ENCODE results near the gene TBX19. TPM values are rescaled to one million over a fixed set of nuclear protein-coding genes. Genes with fewer than 3 reads are reported as not detected.

The TBX19 gene
- total and polyA plus RNA-seq, 8 donors: 0.61 to 2.9 (median 1.2) TPM; not detected in 2

GRCh38 chr1:168273575-168273974 lies 7.1 kb upstream of the TBX19 start:
- DNase-seq: no peak
- TF ChIP-seq CTCF (IDR thresholded peaks at IDR 0.05): no peak
- no peak for TF ChIP-seq EP300 (IDR thresholded peaks at IDR 0.05)
- no peak for TF ChIP-seq POLR2A (IDR thresholded peaks at IDR 0.05)
- TF ChIP-seq POLR2AphosphoS5 (IDR thresholded peaks at IDR 0.05): no peak
- peaks cover 0 to 13% (median 0%) of the 10 kb centered on the region in 4 donors for H3K9me3 ChIP-seq
- no peak overlapping the region for H3K27ac ChIP-seq
- 49 to 85% (median 59%) methylated on average over 1 of the region's 1 CpG for WGBS, 5 donors
- intact Hi-C loops (cut with DNase I; ENCODE audit: low total_unique reads): no loop called here
- no peak overlapping the region for H3K4me3 ChIP-seq
- H3K4me1 ChIP-seq: no peaks in the 10 kb centered on the region
- no peaks in the 10 kb centered on the region for H3K36me3 ChIP-seq
- H3K27me3 ChIP-seq: no peaks in the 10 kb centered on the region

- Histone ChIP-seq H3K27me3 (no peaks in the 10 kb centered on the region), H3K4me3 (no peak overlapping the region), H3K36me3 (no peaks in the 10 kb centered on the region), H3K9me3 (peaks cover 0 to 13% (median 0%) of the 10 kb centered on the region in 4 donors), H3K27ac (no peak overlapping the region), H3K4me1 (no peaks in the 10 kb centered on the region)
- TF ChIP-seq EP300 (IDR thresholded peaks at IDR 0.05) (no peak), POLR2AphosphoS5 (IDR thresholded peaks at IDR 0.05) (no peak), CTCF (IDR thresholded peaks at IDR 0.05) (no peak), POLR2A (IDR thresholded peaks at IDR 0.05) (no peak)
- intact Hi-C loops (cut with DNase I; ENCODE audit: low total_unique reads): no loop called here
- WGBS, 5 donors: 85 to 100% (median 93%) methylated on average over 1 of the region's 1 CpG
- DNase-seq: no peak
These were observed 1.4 kb upstream of the TBX19 start for GRCh38 chr1:168279253-168279652.

GRCh38 chr1:168281603-168282325 lies 1.1 kb downstream of the TBX19 start:
- no peaks in the 10 kb centered on the region for H3K36me3 ChIP-seq
- intact Hi-C loops (cut with DNase I; ENCODE audit: low total_unique reads): no loop called here
- WGBS, 5 donors: 74 to 88% (median 83%) methylated on average over 11 of the region's 11 CpGs
- H3K4me1 ChIP-seq: peaks cover 0 to 9% (median 0%) of the 10 kb centered on the region in 4 donors
- TF ChIP-seq POLR2A (IDR thresholded peaks at IDR 0.05) (no peak), POLR2AphosphoS5 (IDR thresholded peaks at IDR 0.05) (no peak), EP300 (IDR thresholded peaks at IDR 0.05) (no peak), CTCF (IDR thresholded peaks at IDR 0.05) (no peak)
- H3K9me3 ChIP-seq: peaks cover 0 to 7% (median 0%) of the 10 kb centered on the region in 4 donors
- no peak for DNase-seq
- H3K4me3 ChIP-seq: no peak overlapping the region
- H3K27me3 ChIP-seq: no peaks in the 10 kb centered on the region
- H3K27ac ChIP-seq: no peak overlapping the region

DNA sequence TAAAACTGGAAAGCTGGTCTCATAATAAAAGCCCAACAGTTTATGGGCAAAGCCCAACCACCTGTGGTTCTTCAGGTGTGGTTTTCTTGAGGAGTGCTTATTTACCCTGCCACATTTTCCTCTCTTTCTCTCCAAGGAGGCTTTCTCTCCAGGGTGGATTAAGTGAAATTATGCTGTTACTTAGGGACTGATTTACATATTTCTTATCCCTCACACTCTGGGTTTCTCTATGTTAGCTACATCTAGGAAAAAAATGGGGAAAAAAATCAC lies 4.8 kb downstream of the TBX19 start:
- TF ChIP-seq EP300 (IDR thresholded peaks at IDR 0.05) (no peak), POLR2A (IDR thresholded peaks at IDR 0.05) (no peak), POLR2AphosphoS5 (IDR thresholded peaks at IDR 0.05) (no peak), CTCF (IDR thresholded peaks at IDR 0.05) (no peak)
- Histone ChIP-seq H3K4me1 (peaks cover 0 to 9% (median 0%) of the 10 kb centered on the region in 4 donors), H3K36me3 (no peaks in the 10 kb centered on the region), H3K27me3 (no peaks in the 10 kb centered on the region), H3K9me3 (no peaks in the 10 kb centered on the region), H3K27ac (no peak overlapping the region), H3K4me3 (no peak overlapping the region)
- intact Hi-C loops (cut with DNase I; ENCODE audit: low total_unique reads): no loop called here
- peak in 1 of 2 donors; percentile 62 for DNase-seq
